DND-41 (cell line): ENCODE results near the gene KBTBD7.
"Not testable (repeated sequence)": the region's sequence is repeated elsewhere in the genome, so short reads cannot be mapped to it uniquely, and the experiment has no call there.

Experiments
- EZH2 ChIP-seq: IDR thresholded peaks from 3 replicates; pipeline ENCODE4 v1.6.1; 2012; ENCODE audit warnings: borderline replicate concordance, low read depth, mild to moderate bottlenecking, moderate library complexity, low read length, inconsistent platforms; ENCODE audit not compliant: severe bottlenecking
- TF ChIP-seq, protein P1 (sequence below): IDR thresholded peaks from 2 replicates; pipeline ENCODE4 v1.5.1; 2012; ENCODE audit warnings: borderline replicate concordance, low read length, moderate library complexity, mild to moderate bottlenecking; ENCODE audit not compliant: poor library complexity, severe bottlenecking; ENCODE audit errors: extremely low read depth

DNA sequence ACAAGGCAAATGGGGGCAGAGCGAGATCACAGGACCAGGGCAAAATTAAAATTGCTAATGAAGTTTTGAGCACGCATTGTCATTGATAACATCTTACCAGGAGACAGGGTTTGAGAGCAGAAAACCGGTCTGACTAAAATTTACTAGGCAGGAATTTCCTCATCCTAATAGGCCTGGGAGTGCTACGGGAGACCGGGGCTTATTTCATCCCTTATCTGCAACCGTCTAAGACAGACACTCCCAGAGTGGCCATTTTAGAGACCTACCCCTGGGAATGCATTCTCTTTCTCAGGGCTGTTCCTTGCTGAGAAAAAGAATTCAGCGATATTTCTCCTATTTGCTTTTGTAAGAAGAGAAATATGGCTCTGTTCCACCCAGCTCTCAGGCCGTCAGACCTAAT, 18.8 kb downstream of the KBTBD7 start:
- TF ChIP-seq, protein P1, sequence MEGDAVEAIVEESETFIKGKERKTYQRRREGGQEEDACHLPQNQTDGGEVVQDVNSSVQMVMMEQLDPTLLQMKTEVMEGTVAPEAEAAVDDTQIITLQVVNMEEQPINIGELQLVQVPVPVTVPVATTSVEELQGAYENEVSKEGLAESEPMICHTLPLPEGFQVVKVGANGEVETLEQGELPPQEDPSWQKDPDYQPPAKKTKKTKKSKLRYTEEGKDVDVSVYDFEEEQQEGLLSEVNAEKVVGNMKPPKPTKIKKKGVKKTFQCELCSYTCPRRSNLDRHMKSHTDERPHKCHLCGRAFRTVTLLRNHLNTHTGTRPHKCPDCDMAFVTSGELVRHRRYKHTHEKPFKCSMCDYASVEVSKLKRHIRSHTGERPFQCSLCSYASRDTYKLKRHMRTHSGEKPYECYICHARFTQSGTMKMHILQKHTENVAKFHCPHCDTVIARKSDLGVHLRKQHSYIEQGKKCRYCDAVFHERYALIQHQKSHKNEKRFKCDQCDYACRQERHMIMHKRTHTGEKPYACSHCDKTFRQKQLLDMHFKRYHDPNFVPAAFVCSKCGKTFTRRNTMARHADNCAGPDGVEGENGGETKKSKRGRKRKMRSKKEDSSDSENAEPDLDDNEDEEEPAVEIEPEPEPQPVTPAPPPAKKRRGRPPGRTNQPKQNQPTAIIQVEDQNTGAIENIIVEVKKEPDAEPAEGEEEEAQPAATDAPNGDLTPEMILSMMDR, result not testable (repeated sequence)
- TF ChIP-seq EZH2, result not testable (repeated sequence)
